HG03108 (cell line): ENCODE data around the gene HINT3.
A peak's percentile ranks its signal among the peaks of the same experiment; 100 is the strongest.
"Not testable (repeated sequence)": the region's sequence is repeated elsewhere in the genome, so short reads cannot be mapped to it uniquely, and the experiment has no call there.

Experiments used
- ATAC-seq: cut with Tn5 transposase; IDR thresholded peaks from one replicate; pipeline ENCODE4 v1.9.1; 2021; ENCODE audit warnings: moderate library complexity; ENCODE audit not compliant: unreplicated experiment

Gene HINT3

DNA sequence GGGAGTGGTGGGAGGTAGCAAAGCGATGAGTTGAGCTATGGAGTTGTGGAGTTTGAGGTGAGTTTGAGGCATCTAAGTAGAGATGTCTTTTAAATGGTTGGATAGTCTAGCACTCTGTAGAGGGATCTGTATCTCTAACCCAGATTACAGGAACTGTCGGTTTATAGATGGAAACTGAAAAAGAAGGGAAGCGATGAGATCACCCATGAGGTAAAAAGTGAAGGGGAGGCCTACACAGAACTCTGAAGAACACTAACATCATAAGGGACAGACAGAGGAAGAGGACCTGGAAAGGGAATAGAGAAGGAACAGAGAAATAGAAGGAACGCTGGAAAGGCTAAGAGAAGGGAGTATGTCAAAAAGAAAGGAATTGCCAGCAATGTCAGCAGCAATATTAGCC, 2.5 kb downstream of the HINT3 start:
- ATAC-seq = no peak

GRCh38 chr6:125961117-125961516, 4.5 kb downstream of the HINT3 start:
- ATAC-seq = no peak

- ATAC-seq = no peak
Measured at GRCh38 chr6:125962900-125963497, 6.4 kb downstream of the HINT3 start.

DNA sequence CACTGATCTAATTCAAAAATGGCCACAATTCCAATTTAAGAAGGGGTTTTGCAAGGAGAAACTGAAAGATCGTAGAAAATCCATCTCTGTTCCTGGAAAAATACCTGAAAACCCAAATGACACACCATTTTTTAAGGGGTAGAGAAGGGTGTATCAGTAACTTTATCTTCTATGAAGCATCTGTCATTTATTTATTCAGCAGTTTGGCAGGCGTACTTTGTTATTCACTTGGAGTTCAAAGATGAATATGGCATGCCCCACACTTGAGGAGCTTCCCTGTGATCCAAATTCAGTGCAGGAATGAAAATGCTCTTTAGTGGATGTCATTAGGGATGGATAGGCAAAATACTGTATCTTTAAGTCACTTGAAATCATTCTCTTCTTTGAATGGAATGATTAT, 7.2 kb downstream of the HINT3 start:
- ATAC-seq = no peak

DNA sequence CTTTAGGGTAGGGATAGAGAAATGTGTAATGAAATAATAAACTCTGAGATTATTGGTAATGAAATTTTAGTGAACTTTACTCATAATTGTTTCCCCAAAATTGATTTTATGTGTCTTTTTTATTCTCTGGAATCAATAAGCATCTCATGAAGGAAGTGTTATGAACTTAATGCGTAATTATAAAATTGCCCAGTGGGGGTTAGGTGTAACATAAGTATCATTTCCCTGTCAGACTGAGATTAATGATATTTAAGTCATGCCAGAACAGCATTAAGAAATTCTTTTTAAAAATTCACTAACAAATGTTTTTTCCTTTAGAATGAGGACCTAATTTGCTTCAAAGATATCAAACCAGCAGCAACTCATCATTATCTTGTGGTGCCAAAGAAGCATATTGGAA, 10.0 kb downstream of the HINT3 start:
- no peak for ATAC-seq

DNA sequence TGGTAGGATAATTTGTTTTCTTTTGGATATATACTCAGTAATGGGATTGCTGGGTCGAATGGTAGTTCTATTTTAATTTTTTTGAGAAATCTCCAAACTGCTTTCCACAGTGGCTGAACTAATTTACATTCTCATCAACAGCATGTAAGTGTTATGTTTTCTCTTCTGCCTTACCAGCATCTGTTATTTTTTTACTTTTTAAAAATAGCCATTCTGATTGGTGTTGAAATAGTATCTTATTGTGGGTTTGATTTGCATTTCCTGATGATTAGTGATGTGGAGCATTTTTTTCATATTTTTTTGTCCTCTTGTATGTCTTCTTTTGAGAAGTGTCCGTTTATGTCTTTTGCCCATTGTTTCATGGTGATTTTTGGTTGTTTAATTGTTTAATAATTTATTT, 11.9 kb downstream of the HINT3 start:
- ATAC-seq = no peak

DNA sequence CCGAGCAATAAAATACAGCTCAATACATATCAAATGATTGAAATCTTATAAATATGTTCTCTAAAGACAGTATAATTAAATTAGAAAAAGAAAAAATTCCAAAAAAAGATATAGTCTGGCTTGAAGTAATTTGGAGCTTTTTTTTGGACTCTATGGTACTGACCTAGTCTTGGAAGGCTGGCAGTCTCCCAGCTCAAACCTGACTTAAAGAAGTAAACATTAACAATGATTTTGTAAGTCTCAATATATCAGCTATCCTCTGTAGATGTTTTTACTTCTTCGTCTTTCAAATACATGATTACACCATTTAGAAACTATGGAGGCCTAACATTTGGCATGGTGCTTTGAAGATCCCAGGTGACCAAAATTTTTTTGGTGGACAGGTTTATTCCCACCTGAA, 14.2 kb downstream of the HINT3 start:
- no peak for ATAC-seq

GRCh38 chr6:125972478-125972877, 15.9 kb downstream of the HINT3 start:
- not testable (repeated sequence) for ATAC-seq

DNA sequence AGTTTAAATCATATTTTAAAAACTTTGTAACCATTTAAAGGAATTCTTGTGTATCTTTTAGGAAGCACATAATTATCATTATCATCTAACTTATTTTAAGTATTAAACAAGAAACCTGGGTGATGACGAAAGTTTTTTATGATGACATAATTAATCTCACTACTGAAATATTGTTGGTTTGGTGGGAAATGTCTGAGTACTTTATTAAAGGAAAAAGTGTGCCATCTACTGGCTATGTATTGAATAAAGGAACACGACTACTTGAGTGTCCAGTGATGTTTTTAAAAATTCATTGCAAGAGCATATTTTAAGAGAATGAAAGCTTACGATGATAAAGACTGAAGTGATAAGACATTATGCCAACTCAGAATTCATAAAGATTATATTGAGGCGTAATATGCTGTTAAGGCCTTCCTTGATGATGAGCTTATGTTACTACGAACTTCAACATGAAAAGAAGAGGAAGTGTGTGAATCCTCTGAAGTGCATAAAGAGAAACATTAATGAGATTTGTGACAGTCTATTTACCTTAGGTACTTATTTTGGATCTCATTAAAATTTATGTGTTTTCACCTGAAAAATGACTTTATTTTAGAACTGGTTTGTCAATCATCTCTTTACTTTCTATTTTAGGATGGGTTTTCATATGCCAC, 17.8 kb downstream of the HINT3 start:
- ATAC-seq = peak; percentile 81

DNA sequence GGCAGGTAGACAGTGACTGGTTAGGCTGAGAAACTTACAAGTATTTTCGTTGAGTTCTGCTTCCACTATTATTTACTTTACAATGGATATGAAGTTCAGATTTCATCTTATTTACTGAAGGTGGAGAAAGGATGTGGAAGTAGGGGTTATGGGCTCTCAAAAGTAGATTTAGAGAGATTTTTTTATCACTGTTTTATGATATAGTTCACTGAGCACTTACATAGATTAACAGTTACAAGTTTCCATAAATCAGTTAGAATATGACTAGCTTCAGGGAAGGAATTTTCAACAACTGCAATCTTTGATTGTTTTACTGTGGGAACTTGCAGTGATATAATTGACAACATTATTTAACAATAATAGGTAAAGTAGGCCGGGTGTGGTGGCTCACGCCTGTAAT, 22.5 kb downstream of the HINT3 start:
- ATAC-seq = no peak

GRCh38 chr6:125981571-125982185, 25.1 kb downstream of the HINT3 start:
- no peak for ATAC-seq

- ATAC-seq = no peak
Measured at GRCh38 chr6:125983246-125983945, 26.8 kb downstream of the HINT3 start.

- no peak for ATAC-seq
Measured at GRCh38 chr6:125984311-125984710, 27.7 kb downstream of the HINT3 start.

DNA sequence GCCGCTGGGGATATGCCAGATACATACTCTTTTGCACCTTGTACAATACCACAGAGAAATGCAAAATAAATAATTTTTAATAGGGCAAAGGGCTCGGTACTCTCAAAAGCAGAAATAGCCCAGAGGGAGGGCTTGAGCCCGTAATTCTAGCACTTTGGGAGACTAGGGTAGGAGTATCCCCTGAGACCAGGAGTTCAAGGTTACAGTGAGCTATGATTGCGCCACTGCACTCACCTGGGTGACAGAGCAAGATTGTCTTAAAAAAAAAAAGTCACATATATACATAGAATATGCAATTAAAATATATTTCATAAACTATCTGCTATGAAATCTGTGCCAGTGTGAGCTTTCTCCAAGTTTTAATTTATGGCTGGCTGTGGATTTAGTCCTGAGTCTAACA, 29.0 kb downstream of the HINT3 start:
- no peak for ATAC-seq

GRCh38 chr6:125985979-125986300, 29.4 kb downstream of the HINT3 start:
- no peak for ATAC-seq

- ATAC-seq = peak; percentile 92
Measured at GRCh38 chr6:125986301-125987025, 29.9 kb downstream of the HINT3 start, which contains the start of gene TRMT11. TSS of gene TRMT11 (plus strand) at chr6:125986540. CDS start at chr6:125986551, 11 bp downstream.

- peak; percentile 15 for ATAC-seq
Measured at GRCh38 chr6:125987026-125987617, 30.6 kb downstream of the HINT3 start.

- no peak for ATAC-seq
Measured at GRCh38 chr6:125988280-125988679, 31.7 kb downstream of the HINT3 start.

- no peak for ATAC-seq
Measured at GRCh38 chr6:125989631-125990030, 33.1 kb downstream of the HINT3 start.

- ATAC-seq = no peak
Measured at GRCh38 chr6:125991653-125992052, 35.1 kb downstream of the HINT3 start.
